Psoas muscle (tissue), 8 donors: ENCODE data around the gene VPS45. TPM values are rescaled to one million over a fixed set of nuclear protein-coding genes. Genes with fewer than 3 reads are reported as not detected.

Source experiments
- ATAC-seq, 4 donors: fragments of 200-7000 bp; cut with Tn5 transposase; one replicate each; pipeline ENCODE4 v1.9.1; 2020; ENCODE audit warnings: moderate library complexity in 3 of 4, mild to moderate bottlenecking in 2 of 4
- DNase-seq, 2 donors: peaks; one replicate each; pipeline ENCODE4 v3.0.0-alpha.2; 2020
- H3K27ac ChIP-seq: fragments of 200-600 bp; one replicate; pipeline ENCODE4 v1.8.0; 2022
- H3K27me3 ChIP-seq, 3 donors: fragments of 200-600 bp in 1 of 3; one replicate each; pipeline versions ENCODE4 v1.6.1 to v1.8.0; 2013 to 2022; ENCODE audit warnings: low read length in 2 of 3, mild to moderate bottlenecking in 2 of 3, moderate library complexity in 1 of 3; ENCODE audit not compliant: insufficient read depth in 3 of 3
- H3K36me3 ChIP-seq, 2 donors: fragments of 200-600 bp in 1 of 2; one replicate each; pipeline versions ENCODE4 v1.6.1 to v1.8.0; 2013 to 2022; ENCODE audit warnings: low read depth in 1 of 2, mild to moderate bottlenecking in 1 of 2, moderate library complexity in 1 of 2; ENCODE audit not compliant: insufficient read depth in 1 of 2
- H3K4me1 ChIP-seq: fragments of 200-600 bp; one replicate; pipeline ENCODE4 v1.8.0; 2022
- H3K4me3 ChIP-seq: fragments of 200-600 bp; one replicate; pipeline ENCODE4 v1.8.0; 2022; ENCODE audit warnings: mild to moderate bottlenecking
- H3K9me3 ChIP-seq: fragments of 200-600 bp; one replicate; pipeline ENCODE4 v1.8.0; 2022
- WGBS, 3 donors: extraction: QIAGEN DNeasy Blood & Tissue Kit; methylation state at CpG; one replicate each; pipeline versions ENCODE4 v1.1.6 to v1.1.7; 2013; 5-methylcytosine and 5-hydroxymethylcytosine counted together
- intact Hi-C, 2 donors: fragments of 100-400 bp; cut with DNase I; formaldehyde crosslinking; loops; one replicate each; pipeline versions ENCODE4 v1.11.0 to v1.14.2; 2022
- polyA plus RNA-seq, 3 donors: library from polyadenylated mRNA; stranded (reverse); fragments of 200-250 nt; gene quantifications; one replicate each; pipeline ENCODE4 v1.2.3, GENCODE V29; 2013
- total RNA-seq, 4 donors: library from RNA; stranded (reverse); fragmentation: NEBNext Ultra II Directional in 2 of 4; extraction: Animal tissue kit (Norgen Biotek cat#: 25700) in 2 of 4; gene quantifications; one replicate each; pipeline versions ENCODE4 v1.2.1 to v1.2.4, GENCODE V29; 2021 to 2023
- TF ChIP-seq, protein P1 (sequence below): fragments of 200-600 bp; IDR thresholded peaks from one replicate; pipeline ENCODE4 v1.8.0; 2022; ENCODE audit warnings: antibody characterized with exemption
- donor health status: healthy with polysubstance abuse.
- donor health status: DM: no; HTN: no; CAD: no; lungs with moderate emphysema.
- donor health status: Bipolar disorder and iron deficiency.
- donor health status: healthy.
- donor health status: DM: yes; HTN: yes; CAD: no.
- donor health status: DM: no; HTN: no; CAD: no.
- donor health status: DM: no; HTN: no; CAD: no.
- donor health status: DM: yes; HTN: yes; CAD: no.

Gene VPS45
- total and polyA plus RNA-seq, 7 donors: 13.0 to 36.0 (median 19.1) TPM

DNA sequence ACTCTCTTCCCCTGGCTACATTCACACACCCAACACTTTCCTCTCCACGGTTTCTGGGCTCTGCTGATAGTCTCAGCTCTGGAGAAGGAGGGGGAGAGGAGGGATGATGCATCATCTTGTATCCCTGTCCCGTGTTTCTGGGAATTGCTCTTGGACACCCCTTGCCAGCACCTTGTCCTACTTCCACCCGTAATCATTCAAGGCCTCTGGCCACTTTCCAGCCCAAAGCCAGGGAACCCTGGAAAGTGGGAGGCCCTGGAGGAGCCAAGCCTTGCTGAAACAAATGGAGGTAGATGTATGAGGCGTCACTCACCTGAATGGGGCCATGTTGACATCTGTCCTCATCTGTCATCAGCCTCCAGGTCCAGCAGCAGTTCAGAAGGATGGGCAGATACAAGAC lies 86.6 kb downstream of the VPS45 start:
- Histone ChIP-seq H3K27me3 (no peaks in the 10 kb centered on the region), H3K36me3 (peaks cover 4 to 62% of the 10 kb centered on the region in 2 donors), H3K4me3 (no peak overlapping the region), H3K9me3 (no peaks in the 10 kb centered on the region), H3K4me1 (peaks cover 29% of the 10 kb centered on the region), H3K27ac (peak overlapping the region; percentile 89)
- intact Hi-C loops: no loop called here
- TF ChIP-seq, protein P1, sequence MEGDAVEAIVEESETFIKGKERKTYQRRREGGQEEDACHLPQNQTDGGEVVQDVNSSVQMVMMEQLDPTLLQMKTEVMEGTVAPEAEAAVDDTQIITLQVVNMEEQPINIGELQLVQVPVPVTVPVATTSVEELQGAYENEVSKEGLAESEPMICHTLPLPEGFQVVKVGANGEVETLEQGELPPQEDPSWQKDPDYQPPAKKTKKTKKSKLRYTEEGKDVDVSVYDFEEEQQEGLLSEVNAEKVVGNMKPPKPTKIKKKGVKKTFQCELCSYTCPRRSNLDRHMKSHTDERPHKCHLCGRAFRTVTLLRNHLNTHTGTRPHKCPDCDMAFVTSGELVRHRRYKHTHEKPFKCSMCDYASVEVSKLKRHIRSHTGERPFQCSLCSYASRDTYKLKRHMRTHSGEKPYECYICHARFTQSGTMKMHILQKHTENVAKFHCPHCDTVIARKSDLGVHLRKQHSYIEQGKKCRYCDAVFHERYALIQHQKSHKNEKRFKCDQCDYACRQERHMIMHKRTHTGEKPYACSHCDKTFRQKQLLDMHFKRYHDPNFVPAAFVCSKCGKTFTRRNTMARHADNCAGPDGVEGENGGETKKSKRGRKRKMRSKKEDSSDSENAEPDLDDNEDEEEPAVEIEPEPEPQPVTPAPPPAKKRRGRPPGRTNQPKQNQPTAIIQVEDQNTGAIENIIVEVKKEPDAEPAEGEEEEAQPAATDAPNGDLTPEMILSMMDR: no peak
- 50 to 66% (median 63%) methylated on average over 4 of the region's 4 CpGs for WGBS, 3 donors
- no peak for ATAC-seq
- no peak for DNase-seq

- no peaks in the 10 kb centered on the region for H3K27me3 ChIP-seq
- no peaks in the 10 kb centered on the region for H3K9me3 ChIP-seq
- ATAC-seq (no peak), DNase-seq (no peak)
- 92 to 93% (median 93%) methylated on average over 13 of the region's 13 CpGs for WGBS, 3 donors
- TF ChIP-seq, protein P1: no peak
- H3K4me1 ChIP-seq: peaks cover 28% of the 10 kb centered on the region
- intact Hi-C loops: no loop called here
- H3K27ac ChIP-seq: no peak overlapping the region
- H3K4me3 ChIP-seq: no peak overlapping the region
- H3K36me3 ChIP-seq: peaks cover 4 to 72% of the 10 kb centered on the region in 2 donors
Observed at GRCh38 chr1:150155413-150156071, 88.0 kb downstream of the VPS45 start.

- Histone ChIP-seq H3K36me3 (peaks cover 4 to 72% of the 10 kb centered on the region in 2 donors), H3K27ac (no peak overlapping the region), H3K27me3 (no peaks in the 10 kb centered on the region), H3K4me3 (no peak overlapping the region), H3K9me3 (no peaks in the 10 kb centered on the region), H3K4me1 (peaks cover 25% of the 10 kb centered on the region)
- no peak for ATAC-seq
- DNase-seq: no peak
- intact Hi-C loops: no loop called here
- TF ChIP-seq, protein P1: no peak
- whole genome bisulfite sequencing, 3 donors: 79 to 83% (median 81%) methylated on average over 16 of the region's 16 CpGs
Observed at GRCh38 chr1:150156868-150157603, 89.5 kb downstream of the VPS45 start.

- DNase-seq (no peak), ATAC-seq (no peak)
- Histone ChIP-seq H3K27ac (peak overlapping the region; percentile 36), H3K4me3 (no peak overlapping the region), H3K4me1 (peaks cover 21% of the 10 kb centered on the region), H3K9me3 (no peaks in the 10 kb centered on the region), H3K27me3 (no peaks in the 10 kb centered on the region), H3K36me3 (peaks cover 0 to 54% of the 10 kb centered on the region in 2 donors)
- intact Hi-C loops: no loop called here
- 81 to 86% (median 81%) methylated on average over 8 of the region's 8 CpGs for WGBS, 3 donors
- TF ChIP-seq, protein P1: no peak
Observed at GRCh38 chr1:150159550-150159949, 92.0 kb downstream of the VPS45 start.
